GM15510 (cell line): ENCODE measurements around the gene IMPA2.

Source experiments
- POLR2A ChIP-seq: IDR thresholded peaks from 3 replicates; pipeline ENCODE4 v1.6.1; 2011; ENCODE audit warnings: borderline replicate concordance; ENCODE audit not compliant: insufficient read length; ENCODE audit errors: extremely low read depth

The IMPA2 gene

DNA sequence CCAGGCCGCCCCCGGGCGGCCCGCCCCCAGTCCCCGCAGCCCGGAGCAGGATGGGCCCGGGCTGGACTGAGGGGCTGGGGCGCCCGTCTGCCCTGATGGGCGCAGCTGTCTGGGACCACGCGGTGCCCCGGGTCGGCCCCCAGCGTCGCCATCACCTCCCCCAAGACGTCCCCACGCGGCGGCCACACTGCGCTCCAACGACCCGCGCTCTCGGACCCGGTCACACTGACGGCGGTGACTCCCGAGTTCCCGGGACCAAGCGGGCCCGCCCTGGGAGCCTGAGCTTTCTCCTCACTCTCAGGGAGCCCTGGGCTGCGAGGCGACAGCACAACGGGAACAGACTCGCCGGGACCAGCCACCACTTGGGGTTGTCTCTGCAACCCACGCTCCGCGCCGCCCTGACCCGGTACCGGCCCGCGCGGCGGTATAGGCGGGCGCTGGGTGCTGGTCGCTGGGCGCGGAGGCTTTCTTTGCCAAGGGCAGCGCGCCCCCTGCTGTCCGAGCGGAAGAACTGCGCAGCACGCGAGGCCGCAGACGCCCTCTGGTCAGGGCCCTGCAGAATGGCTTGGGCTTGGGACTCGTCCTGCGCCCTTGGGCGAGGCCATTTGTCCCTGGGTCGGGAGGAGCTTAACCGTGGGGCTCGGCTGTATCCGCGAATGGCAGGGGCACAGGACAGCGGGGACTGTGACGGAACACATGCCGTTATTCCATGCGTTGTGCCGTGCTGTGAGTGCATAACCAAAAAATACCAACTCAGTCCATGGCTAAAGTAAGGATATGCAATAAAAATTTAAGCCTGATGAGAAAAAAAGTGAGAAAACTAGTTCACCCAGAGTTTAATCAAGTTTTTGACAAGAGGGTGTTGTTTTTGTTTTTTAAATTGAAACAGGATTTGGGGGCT is 57.6 kb downstream of the IMPA2 start:
- TF ChIP-seq POLR2A: no peak

DNA sequence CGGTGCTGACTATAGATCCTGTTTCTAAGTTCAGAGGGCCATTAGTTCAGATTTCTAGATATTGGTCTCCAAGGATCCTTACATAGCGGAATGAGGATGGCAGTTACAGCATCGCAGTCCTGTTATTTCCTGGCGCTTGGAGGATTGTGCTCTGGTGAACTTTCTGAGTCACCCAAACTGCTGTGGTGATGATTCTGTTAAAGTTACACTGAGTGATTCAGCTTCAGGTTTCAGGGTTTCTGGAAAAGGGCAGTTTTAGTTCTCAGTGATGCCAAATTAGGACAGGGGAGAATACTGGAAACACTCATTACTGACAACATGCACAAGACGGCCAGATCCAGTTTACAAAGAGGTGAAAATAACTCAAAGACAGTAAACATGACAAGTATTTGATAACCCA is 60.3 kb downstream of the IMPA2 start:
- TF ChIP-seq POLR2A: no peak

DNA sequence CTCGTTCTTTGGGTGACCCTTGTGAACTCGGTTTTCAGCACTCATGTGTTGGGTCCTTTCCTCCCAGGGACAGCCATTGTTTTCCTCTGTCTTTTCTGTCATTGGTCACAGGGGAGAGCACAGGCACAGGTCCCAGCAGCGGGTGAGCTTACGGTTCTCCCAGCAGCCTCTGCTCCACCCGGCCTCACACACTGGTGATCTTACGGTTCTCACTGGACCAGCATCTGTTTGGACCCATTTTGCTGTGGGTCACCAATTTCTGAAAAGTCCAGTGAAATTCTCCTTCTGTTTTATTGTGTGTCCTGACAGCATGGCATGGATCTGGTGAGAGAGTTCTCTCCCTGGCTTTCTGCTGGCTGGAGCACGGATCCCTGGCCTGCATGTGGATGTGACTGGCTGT is 62.5 kb downstream of the IMPA2 start:
- no peak for TF ChIP-seq POLR2A

DNA sequence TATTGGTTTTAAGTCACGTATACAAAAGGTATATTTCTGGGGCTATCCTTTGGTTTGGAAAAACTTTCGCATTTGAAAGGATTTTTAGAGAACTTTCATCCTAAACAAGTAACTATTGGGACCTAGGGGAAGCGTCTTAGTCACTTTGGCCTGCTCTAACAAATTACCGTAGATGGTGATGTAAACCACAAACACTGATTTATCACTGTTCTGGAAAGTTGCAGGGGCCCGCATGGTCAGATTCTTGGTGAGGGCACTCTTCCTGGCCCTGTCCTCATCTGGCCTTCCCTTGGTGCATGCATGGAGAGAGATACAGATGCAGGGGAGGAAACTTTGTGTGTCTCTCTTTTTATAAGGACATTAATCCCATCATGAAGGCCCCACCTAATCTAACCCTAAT is 63.3 kb downstream of the IMPA2 start:
- TF ChIP-seq POLR2A: no peak

DNA sequence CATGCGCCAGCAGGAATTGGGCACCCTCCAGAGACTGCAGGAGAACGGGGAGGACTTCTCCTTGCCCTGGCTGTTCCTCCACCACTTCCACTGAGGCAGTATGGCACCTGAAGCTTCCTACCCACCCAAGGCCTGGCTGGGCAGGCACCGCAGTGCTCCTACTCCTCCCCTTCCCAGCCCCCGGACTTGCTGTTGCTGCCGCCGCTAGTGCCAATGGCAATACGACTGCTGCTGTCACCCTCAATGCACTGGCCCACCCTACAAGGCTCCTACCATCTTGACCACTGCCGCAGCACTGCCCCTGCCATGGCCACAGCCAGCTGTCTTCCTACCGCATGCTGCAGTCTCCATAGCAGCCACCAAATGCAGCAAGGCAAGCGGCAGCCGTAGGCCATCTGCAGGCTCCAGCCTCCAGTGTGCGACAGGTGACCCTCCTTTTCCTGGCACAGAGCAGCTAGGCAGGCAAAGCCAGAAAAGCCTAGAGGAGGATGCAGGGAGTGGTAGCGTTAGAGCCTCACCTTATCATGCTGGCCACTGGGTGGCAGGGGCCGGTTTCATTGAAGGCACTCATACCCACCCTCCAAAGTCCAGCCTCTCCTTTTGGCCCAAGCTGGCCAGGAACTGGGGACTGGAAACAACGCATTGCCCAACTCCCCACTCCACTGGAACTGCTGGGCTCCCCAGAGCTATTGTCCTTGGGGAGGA is 64.9 kb downstream of the IMPA2 start:
- TF ChIP-seq POLR2A: no peak

DNA sequence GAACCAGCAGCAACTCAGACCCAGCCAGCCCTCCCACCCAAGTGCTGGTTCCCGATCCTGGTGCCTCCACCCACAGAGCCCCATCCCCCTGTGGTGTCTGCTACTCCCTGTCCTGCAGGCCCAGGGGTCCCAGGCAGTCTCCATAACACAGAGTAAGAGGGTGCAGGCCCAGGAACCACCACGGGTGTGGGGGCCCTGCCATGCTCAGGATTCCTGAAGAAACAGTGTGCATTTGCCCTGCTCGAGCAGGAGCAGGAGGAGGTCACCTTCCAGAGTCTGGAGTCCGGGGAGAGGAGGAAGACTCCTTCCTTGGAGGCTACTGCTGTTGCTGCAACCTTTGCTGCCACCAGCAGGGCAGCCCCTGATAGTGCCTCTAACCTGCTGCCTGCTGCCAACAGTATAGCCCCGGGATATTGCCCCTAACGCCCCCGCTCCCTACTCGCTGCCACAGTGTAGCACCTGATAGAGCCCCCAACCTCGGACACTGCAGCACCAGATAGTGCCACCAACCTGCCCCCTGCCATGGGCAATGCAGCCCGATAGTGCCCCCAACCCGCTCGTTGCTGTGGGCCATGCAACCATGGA is 65.5 kb downstream of the IMPA2 start:
- no peak for TF ChIP-seq POLR2A

DNA sequence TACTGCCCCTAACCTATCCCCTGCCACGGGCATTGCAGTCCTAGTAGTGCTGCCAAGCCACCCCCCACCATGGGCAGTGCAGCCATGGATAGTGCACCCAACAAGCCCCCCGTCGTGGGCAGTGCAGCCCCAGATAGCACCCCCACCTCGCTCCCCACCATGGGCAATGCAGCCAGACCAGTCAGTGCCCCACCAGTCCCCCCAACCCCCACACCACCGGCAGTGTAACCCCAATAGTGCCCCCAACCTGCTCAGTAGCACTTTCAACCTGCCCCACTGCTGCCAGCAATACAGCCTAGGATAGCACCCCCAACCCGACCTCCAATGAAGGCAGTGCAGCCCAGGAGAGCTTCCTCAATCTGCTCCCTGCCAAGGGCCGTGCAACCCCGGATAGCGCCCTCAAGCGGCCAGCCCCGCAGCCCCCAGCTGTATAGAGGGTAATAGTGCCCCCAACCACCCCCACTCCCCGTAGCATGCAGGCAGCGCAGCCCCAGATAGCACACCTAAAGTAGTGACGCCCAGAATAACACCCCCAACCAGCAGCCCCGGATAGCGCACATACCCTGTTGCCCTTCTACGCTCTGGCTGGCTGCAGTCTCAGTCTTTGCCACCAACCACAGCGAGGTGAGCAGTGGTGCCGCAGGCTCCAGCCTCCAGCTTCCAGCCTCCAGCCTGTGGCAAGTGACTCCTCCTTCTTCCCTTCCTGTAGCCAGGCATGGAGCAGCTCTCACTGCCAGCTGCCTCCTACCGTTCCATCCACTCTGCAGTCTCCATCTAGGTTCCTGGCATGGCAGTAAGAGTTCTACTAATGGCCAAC is 66.9 kb downstream of the IMPA2 start:
- no peak for TF ChIP-seq POLR2A

DNA sequence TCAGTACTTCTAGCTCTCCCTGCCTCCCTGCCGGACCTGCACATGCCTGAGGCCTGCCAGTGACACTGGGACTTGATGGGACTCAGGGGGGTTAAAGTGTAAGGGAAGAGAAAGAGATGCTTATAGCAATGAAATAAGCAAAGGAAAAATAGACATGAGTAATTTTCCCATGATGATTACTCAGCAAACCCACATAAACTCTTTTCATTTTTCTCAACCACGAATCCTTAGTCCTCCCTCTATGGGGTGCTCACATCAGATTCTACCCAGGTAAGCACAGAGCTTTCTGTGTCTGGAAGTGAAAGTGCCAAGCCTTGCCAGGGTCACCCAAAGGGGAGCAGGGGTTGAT is 67.5 kb downstream of the IMPA2 start:
- no peak for TF ChIP-seq POLR2A

DNA sequence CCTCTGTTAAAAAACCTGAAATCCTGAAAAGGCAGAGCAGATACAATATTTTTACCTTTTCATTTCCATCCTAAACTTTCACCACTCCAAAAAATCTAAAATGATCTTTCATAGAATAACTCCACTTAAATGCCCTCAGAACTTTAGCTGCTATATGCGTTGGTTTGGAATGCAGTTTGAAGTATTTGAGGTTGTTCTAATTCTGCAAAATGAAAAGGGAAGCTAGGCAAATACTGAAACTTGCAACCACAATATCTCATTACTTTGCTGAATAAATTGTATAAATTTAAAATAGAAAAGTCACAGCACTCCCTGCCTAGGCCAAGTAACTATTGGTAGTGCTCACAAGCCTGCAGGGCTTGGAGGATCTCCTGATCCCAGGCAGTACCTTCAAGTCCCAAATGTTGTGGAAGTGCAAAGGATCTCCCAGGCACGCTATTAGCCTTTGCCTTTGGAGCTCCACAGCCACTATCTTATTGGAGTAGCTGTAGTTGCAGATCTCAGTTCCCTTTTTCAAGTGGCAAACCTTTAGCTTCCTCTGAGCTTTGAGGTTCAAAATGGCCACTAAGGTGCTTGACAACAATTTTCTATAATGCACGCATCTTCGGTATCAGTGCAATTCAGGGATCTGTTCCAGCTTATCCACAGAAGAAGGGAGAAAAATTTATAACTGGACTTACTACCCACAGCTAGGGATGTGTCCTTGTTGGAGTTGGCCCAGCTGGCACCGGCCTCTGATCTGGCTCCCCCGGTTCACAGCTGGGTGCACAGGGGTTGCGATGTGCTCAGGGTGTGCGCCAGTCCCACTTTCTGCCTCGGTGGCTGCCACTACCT is 68.9 kb downstream of the IMPA2 start:
- TF ChIP-seq POLR2A: no peak

DNA sequence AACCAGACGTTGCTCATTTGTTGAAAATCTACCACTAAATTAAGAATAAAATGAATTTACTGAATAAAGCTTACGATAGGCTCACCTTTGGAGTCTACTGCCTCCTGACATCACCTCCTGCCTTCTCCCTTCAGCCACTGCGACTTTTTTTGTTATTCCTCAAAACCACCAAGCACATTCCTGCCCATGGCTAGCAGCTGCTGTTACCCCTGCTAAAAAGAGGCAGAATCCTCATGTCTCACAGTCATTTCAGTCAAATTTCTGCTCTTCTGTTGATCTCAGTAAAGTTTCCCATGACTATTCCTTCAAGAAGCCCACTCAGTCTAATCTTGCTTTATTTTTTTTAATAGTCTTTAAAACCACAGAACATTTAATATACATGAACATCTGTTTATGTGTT is 71.6 kb downstream of the IMPA2 start:
- no peak for TF ChIP-seq POLR2A

DNA sequence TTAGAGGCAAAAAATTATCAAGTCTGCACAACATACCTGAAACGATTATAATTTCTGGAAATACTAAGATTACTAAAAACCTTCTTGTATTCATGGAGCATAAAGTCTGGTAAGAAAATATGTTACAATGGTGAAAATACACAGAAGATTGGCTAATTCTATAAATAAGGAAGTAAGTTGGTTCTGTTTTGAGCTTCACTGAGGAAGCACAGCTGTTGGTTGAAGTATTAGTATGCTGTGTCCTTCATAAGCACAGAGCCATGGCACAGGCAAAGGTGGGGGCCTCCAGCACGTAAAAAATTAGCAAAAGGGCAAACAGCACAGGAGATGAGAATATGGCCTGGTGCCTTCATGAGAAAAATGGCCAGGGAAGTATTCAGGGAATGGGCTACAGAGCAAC is 72.0 kb downstream of the IMPA2 start:
- no peak for TF ChIP-seq POLR2A

DNA sequence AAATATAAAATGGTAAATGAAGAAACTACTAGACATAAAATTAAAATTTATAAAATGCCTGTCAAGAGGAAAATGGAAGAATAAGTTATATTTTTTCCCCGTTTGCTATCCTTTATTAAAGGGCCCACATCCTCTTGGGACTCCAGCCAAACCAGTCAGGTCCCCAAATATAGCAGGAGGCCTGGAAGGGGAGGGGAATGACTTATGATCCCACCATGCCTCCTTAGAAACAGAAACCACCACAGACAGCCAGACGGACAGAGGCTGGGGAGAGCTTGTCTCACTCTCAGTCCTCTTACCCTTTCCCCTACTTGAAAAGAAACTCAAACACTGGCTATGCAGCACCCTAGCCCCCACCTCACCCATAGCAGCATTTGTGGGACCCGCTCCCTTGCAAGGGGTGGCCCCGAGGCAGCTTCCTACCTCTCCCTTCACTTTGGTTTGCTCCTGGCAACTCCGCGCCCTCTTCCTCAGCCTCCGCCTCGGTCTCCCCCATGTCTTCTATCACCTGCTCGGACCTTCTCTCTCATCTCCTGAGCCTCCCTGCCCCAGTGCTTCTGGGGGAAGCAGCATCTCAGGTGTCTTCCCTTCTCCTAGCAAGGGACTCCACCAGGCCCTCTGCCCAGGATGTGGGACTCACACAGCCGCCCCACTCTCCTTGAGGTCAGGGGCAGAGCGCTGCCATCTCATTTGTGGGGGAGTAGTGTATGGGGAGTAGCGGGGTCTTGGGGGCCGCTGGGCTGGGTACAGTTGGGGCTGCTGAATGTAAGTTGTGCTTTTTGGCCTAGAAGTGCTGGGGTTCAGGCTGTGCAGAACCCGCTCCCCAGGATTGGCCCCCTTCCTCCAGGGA is 75.0 kb downstream of the IMPA2 start:
- no peak for TF ChIP-seq POLR2A

DNA sequence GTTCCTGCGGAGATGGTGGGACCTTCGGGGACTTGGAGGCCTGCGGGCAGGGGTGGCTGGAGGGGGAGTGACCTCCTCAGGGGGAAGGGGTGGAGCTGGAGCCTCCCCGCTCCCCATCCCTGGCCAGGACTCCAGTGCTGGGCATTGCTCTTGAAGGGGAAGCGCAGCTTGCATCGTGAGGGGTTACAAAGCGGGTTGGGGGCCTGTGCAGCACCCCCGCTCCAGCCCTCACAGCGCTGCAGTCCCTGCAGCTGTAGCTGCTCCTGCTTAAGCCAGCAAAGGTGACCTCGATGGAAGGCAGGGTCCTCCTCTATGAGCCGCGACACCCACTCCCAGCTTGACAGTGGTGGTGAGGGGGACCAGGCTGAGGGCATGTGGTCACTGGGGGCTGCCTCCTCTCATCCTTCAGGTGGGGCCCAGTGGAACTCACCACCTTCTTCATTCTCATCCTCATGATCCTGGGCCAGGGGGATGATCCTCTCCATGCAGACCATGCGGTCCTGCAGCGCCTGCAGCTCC is 75.6 kb downstream of the IMPA2 start:
- TF ChIP-seq POLR2A: no peak

DNA sequence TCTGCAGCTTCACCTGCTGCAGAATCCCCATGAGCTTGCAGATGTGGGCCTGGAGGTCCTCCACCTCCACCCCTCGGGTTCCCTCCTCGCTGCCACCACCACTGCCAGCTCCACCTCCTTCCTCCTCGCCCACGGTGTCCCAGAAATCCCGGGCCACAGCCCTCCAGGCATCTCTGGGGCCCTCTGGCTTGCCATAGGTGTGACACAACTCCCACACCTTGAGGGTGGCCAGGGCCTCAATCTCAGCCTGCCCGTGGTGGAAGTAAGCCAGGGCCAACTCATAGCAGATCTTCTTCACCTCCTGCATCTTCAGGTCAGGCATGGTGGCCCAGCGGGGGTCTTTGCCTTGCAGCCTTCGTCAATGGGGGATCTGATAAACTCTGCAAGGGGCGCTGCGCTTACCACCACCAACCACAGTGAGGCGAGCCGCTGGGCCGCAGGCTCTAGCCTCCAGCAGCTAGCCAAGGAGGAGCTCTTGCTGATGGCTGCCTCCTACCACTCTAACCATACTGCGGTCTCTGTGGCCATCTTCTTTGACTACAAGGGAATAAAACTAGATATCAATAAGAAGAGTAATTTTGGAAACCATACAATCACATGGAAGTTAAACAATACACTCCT is 76.2 kb downstream of the IMPA2 start:
- TF ChIP-seq POLR2A: no peak
